HG03039 (cell line): ENCODE measurements around the gene GPR18.
"Not testable (repeated sequence)": the region's sequence is repeated elsewhere in the genome, so short reads cannot be mapped to it uniquely, and the experiment has no call there.

ENCODE experiments used
- ATAC-seq: cut with Tn5 transposase; IDR thresholded peaks from one replicate; pipeline ENCODE4 v1.9.1; 2021; ENCODE audit warnings: mild to moderate bottlenecking, moderate library complexity; ENCODE audit not compliant: unreplicated experiment

The GPR18 gene

GRCh38 chr13:99268822-99269221 lies 10.6 kb upstream of the GPR18 start:
- ATAC-seq, result no peak

GRCh38 chr13:99267927-99268326 lies 9.7 kb upstream of the GPR18 start:
- ATAC-seq, result no peak

- ATAC-seq, result no peak
These were observed 8.6 kb upstream of the GPR18 start for GRCh38 chr13:99266827-99267226.

- ATAC-seq, result no peak
These were observed 7.7 kb upstream of the GPR18 start for GRCh38 chr13:99265821-99266426.

- ATAC-seq, result no peak
These were observed 7.1 kb upstream of the GPR18 start for GRCh38 chr13:99265162-99265800.

GRCh38 chr13:99264051-99264450 lies 5.9 kb upstream of the GPR18 start:
- no peak for ATAC-seq

- no peak for ATAC-seq
These were observed 5.1 kb upstream of the GPR18 start for GRCh38 chr13:99263126-99263785.

GRCh38 chr13:99261059-99261458 lies 2.9 kb upstream of the GPR18 start:
- ATAC-seq, result no peak

- no peak for ATAC-seq
These were observed 2.0 kb upstream of the GPR18 start for GRCh38 chr13:99260216-99260615.

- ATAC-seq, result no peak
These were observed 767 bp upstream of the GPR18 start for GRCh38 chr13:99258946-99259345.

- no peak for ATAC-seq
These were observed 888 bp downstream of the GPR18 start for GRCh38 chr13:99257291-99257690.

- no peak for ATAC-seq
These were observed 1.5 kb downstream of the GPR18 start for GRCh38 chr13:99256709-99257108.

GRCh38 chr13:99256283-99256682 lies 1.9 kb downstream of the GPR18 start:
- no peak for ATAC-seq

GRCh38 chr13:99255271-99255670 lies 2.9 kb downstream of the GPR18 start:
- no peak for ATAC-seq

GRCh38 chr13:99254830-99255229 lies 3.3 kb downstream of the GPR18 start:
- ATAC-seq, result no peak

- ATAC-seq, result no peak
These were observed 6.3 kb downstream of the GPR18 start for GRCh38 chr13:99251921-99252320.

GRCh38 chr13:99250982-99251825 lies 7.0 kb downstream of the GPR18 start:
- no peak for ATAC-seq

- not testable (repeated sequence) for ATAC-seq
These were observed 8.6 kb downstream of the GPR18 start for GRCh38 chr13:99249606-99250005.

GRCh38 chr13:99249178-99249577 lies 9.0 kb downstream of the GPR18 start:
- ATAC-seq, result not testable (repeated sequence)

GRCh38 chr13:99246100-99246499 lies 12.1 kb downstream of the GPR18 start:
- no peak for ATAC-seq

GRCh38 chr13:99237981-99238662 lies 20.1 kb downstream of the GPR18 start:
- no peak for ATAC-seq
